GM12878 (cell line): ENCODE data around the gene BRAF. TPM values are rescaled to one million over a fixed set of nuclear protein-coding genes. Genes with fewer than 3 reads are reported as not detected.

Experiments used
- ATAC-seq: fragments of 200-7000 bp; cut with Tn5 transposase; 3 replicates; pipeline ENCODE4 v1.9.1; 2020; ENCODE audit warnings: mild to moderate bottlenecking, moderate library complexity
- BruUV-seq: library from RNA; stranded (reverse); fragments of 400-500 nt; replicated peaks from 2 replicates; lab custom pipeline; 2021; lab: Mats Ljungman, UMichigan
- CTCF ChIA-PET: fragments of 300-600 bp; sonication (Branson Sonifier 250); formaldehyde crosslinking; extraction: SDS; loops from one replicate; lab custom pipeline; 2021; ENCODE audit warnings: inconsistent platforms; lab: Yijun Ruan, JAX
- POLR2A ChIA-PET: fragments of 350-600 bp; formaldehyde crosslinking; extraction: SDS; loops from one replicate; lab custom pipeline; 2021; ENCODE audit warnings: inconsistent platforms; lab: Charles Lee
- RAD21 ChIA-PET: fragments of 300-600 bp; sonication (Branson Sonifier 250); formaldehyde crosslinking; loops from one replicate; lab custom pipeline; 2023; ENCODE audit warnings: antibody characterized with exemption; ENCODE audit not compliant: unreplicated experiment; lab: Charles Lee
- SMC1A ChIA-PET: fragments of 300-600 bp; sonication (Branson Sonifier 250); formaldehyde crosslinking; loops from one replicate; lab custom pipeline; 2023; ENCODE audit not compliant: unreplicated experiment, uncharacterized antibody; lab: Charles Lee
- DNase-seq: peaks from one replicate; pipeline ENCODE4 v3.0.0-alpha.2; 2011; ENCODE audit warnings: low read depth, low spot score
- FAIRE-seq: peaks from 3 replicates; lab custom pipeline; 2011; peaks lifted over from hg19 to GRCh38; lab: Jason Lieb, UNC
- H2AFZ ChIP-seq: 2 replicates; pipeline ENCODE4 v1.6.0; 2011; ENCODE audit warnings: low read depth, low read length, control low read depth; ENCODE audit not compliant: control insufficient read depth
- H3K27ac ChIP-seq: 2 replicates; pipeline ENCODE4 v1.5.1; 2011; ENCODE audit warnings: control low read depth; ENCODE audit not compliant: control insufficient read depth, insufficient read depth
- H3K27me3 ChIP-seq, 2 experiments: replicated peaks in 1 of 2; 2 replicates each; pipeline versions ENCODE4 v1.6.0 to v1.6.1; 2011; ENCODE audit warnings: low read length in 1 of 2; ENCODE audit not compliant: control insufficient read depth in 2 of 2, insufficient read depth in 2 of 2
- H3K36me3 ChIP-seq, 2 experiments: 2 replicates each; pipeline ENCODE4 v1.5.1; 2011; ENCODE audit warnings: low read length in 1 of 2; ENCODE audit not compliant: control insufficient read depth in 2 of 2, insufficient read depth in 2 of 2
- H3K4me1 ChIP-seq: 2 replicates; pipeline ENCODE4 v1.6.1; 2011; ENCODE audit warnings: mild to moderate bottlenecking, low read length, moderate library complexity, mixed read lengths; ENCODE audit not compliant: control insufficient read depth, insufficient read depth
- H3K4me2 ChIP-seq: 2 replicates; pipeline ENCODE4 v1.6.0; 2011; ENCODE audit warnings: control low read depth; ENCODE audit not compliant: control insufficient read depth, insufficient read depth
- H3K4me3 ChIP-seq: fragments of 200-600 bp; sonication (generic); 2 replicates; pipeline ENCODE4 v1.5.1; 2016
- H3K79me2 ChIP-seq: 2 replicates; pipeline ENCODE4 v1.6.0; 2011; ENCODE audit warnings: low read length; ENCODE audit not compliant: control insufficient read depth, insufficient read depth
- H3K9ac ChIP-seq: 2 replicates; pipeline ENCODE4 v1.8.0; 2011; ENCODE audit warnings: low read length, control low read depth, mixed read lengths; ENCODE audit not compliant: control insufficient read depth, insufficient read depth
- H3K9me3 ChIP-seq: replicated peaks from 3 replicates; pipeline ENCODE4 v1.5.1; 2011; ENCODE audit warnings: mild to moderate bottlenecking, low read length; ENCODE audit not compliant: control insufficient read depth, insufficient read depth
- H4K20me1 ChIP-seq: 2 replicates; pipeline ENCODE4 v1.6.0; 2011; ENCODE audit not compliant: control insufficient read depth, insufficient read depth
- ASH2L ChIP-seq: fragments of 300-600, 200-600 bp; sonication (generic); IDR thresholded peaks from 2 replicates; pipeline ENCODE4 v1.6.1; 2017; ENCODE audit warnings: low read depth, mild to moderate bottlenecking, borderline replicate concordance
- BRCA1 ChIP-seq: IDR thresholded peaks from 2 replicates; pipeline ENCODE4 v1.6.1; 2011; ENCODE audit warnings: low read depth, low read length, improper control_type of control experiment
- CBX3 ChIP-seq: fragments of 200-600 bp; sonication (generic); IDR thresholded peaks from 2 replicates; pipeline ENCODE4 v1.6.1; 2016; ENCODE audit warnings: low read depth, borderline replicate concordance
- ETV6 ChIP-seq, 2 experiments: fragments of 450-650 bp in 1 of 2; IDR thresholded peaks in 1 of 2; conservative IDR thresholded peaks in 1 of 2; 2 replicates each; pipeline ENCODE4 v1.6.1; 2014; ENCODE audit warnings: antibody characterized with exemption in 1 of 2, borderline replicate concordance in 1 of 2, low read depth in 1 of 2, mild to moderate bottlenecking in 1 of 2, moderate library complexity in 1 of 2
- FOXK2 ChIP-seq: fragments of 450-650 bp; IDR thresholded peaks from 2 replicates; pipeline ENCODE4 v1.6.1; 2017; ENCODE audit warnings: mild to moderate bottlenecking, moderate library complexity
- HDAC6 ChIP-seq: fragments of 200-600 bp; sonication (generic); IDR thresholded peaks from one replicate; pipeline ENCODE4 v1.8.0; 2017; ENCODE audit warnings: antibody characterized with exemption; ENCODE audit not compliant: unreplicated experiment
- IKZF1 ChIP-seq: fragments of 450-650 bp; conservative IDR thresholded peaks from 2 replicates; pipeline ENCODE4 v1.6.1; 2017; ENCODE audit warnings: antibody characterized with exemption, mild to moderate bottlenecking
- MLLT1 ChIP-seq: fragments of 450-650 bp; IDR thresholded peaks from 2 replicates; pipeline ENCODE4 v1.6.1; 2016; ENCODE audit warnings: mild to moderate bottlenecking
- MYC ChIP-seq: IDR thresholded peaks from 2 replicates; pipeline ENCODE4 v1.6.1; 2011; ENCODE audit warnings: mild to moderate bottlenecking, low read length, moderate library complexity, inconsistent platforms; ENCODE audit not compliant: insufficient read depth, insufficient replicate concordance, insufficient read length, severe bottlenecking
- NFIC ChIP-seq: IDR thresholded peaks from 2 replicates; pipeline ENCODE4 v1.6.1; 2012; ENCODE audit warnings: low read depth, mild to moderate bottlenecking, inconsistent platforms, low read length, moderate library complexity
- RFX5 ChIP-seq: IDR thresholded peaks from 2 replicates; pipeline ENCODE4 v1.6.1; 2011; ENCODE audit warnings: low read depth, low read length, improper control_type of control experiment
- STAT1 ChIP-seq: fragments of 450-650 bp; conservative IDR thresholded peaks from 2 replicates; pipeline ENCODE4 v1.6.1; 2014; ENCODE audit warnings: antibody characterized with exemption, mild to moderate bottlenecking
- WRNIP1 ChIP-seq: IDR thresholded peaks from 2 replicates; pipeline ENCODE4 v1.6.1; 2011; ENCODE audit warnings: low read depth, low read length, improper control_type of control experiment, borderline replicate concordance
- ZBTB11 ChIP-seq: fragments of 450-650 bp; formaldehyde crosslinking; IDR thresholded peaks from 2 replicates; pipeline ENCODE4 v1.5.0; 2022; ENCODE audit warnings: mild to moderate bottlenecking, missing genetic modification characterization
- ZNF217 ChIP-seq: fragments of 450-650 bp; IDR thresholded peaks from 2 replicates; pipeline ENCODE4 v1.6.1; 2017; ENCODE audit warnings: antibody characterized with exemption, mild to moderate bottlenecking
- WGBS: methylation state at CpG from one replicate; pipeline ENCODE4 v1.1.6; 2016; ENCODE audit warnings: low lambda C conversion rate; ENCODE audit not compliant: insufficient replicate concordance, insufficient coverage; ENCODE audit errors: missing lambda C conversion rate; 5-methylcytosine and 5-hydroxymethylcytosine counted together
- in situ Hi-C: fragments of 300-500 bp; cut with MboI; formaldehyde crosslinking; loops from 9 replicates; pipeline ENCODE4 v1.14.3; 2018; ENCODE audit warnings: mixed read lengths
- intact Hi-C: fragments of 100-400 bp; cut with micrococcal nuclease; formaldehyde crosslinking; loops from one replicate; pipeline ENCODE4 v1.14.2; 2022; ENCODE audit not compliant: unreplicated experiment
- polyA plus RNA-seq, 11 experiments: library from polyadenylated mRNA; depleted of rRNA in 4 of 11; unstranded in 6 of 11; stranded (reverse) in 5 of 11; fragments of >200 nt; fragmentation: Nextera tagmentation in 4 of 11; fragmentation: Illumina TruSeq in 1 of 11; extraction: Ambion mirVana in 4 of 11; extraction: Trizol in 1 of 11; gene quantifications; 1 replicate in 1 of 11; 2 replicates in 10 of 11; pipeline versions ENCODE4 v1.2.1 to v1.2.3, GENCODE V29; 2011 to 2016; ENCODE audit warnings: inconsistent platforms in 2 of 11, missing spikeins in 2 of 11, low read depth in 1 of 11
- total RNA-seq, 4 experiments: library from RNA; depleted of rRNA in 3 of 4; stranded (reverse); fragments of >200 nt in 3 of 4; fragmentation: Illumina TruSeq in 1 of 4; extraction: Trizol in 1 of 4; gene quantifications; 2 replicates each; pipeline versions ENCODE4 v1.2.1 to v1.2.3, GENCODE V29; 2013 to 2021

The BRAF gene
- total and polyA plus RNA-seq, 10 of the 15 experiments (the other 5 are each of a cell fraction or from before 2014, with no cell fraction given): 2.6 to 31.0 (median 10.6) TPM

- Histone ChIP-seq H3K36me3 (peaks cover 7 to 10% of the 10 kb centered on the region in 2 experiments; a peak in 3 of 4 replicates), H3K9me3 (no peaks in the 10 kb centered on the region), H2AFZ (no peak overlapping the region), H3K27ac (no peak overlapping the region), H3K79me2 (no peaks in the 10 kb centered on the region), H3K4me3 (no peak overlapping the region), H3K9ac (no peak overlapping the region), H3K27me3 (no peaks in the 10 kb centered on the region), H3K4me2 (no peak overlapping the region), H4K20me1 (no peaks in the 10 kb centered on the region), H3K4me1 (no peaks in the 10 kb centered on the region)
- CTCF ChIA-PET: interaction anchor here (1.4 to 1.7 kb wide), 2 partner anchors 10 to 11 kb away, joined by 3 to 6 read pairs; no protein-coding TSS in a partner anchor
- ATAC-seq (no peak), FAIRE-seq (no peak), DNase-seq (no peak)
- intact Hi-C loops (no loop called here), in situ Hi-C loops (no loop called here)
- 93% methylated on average over 10 of the region's 10 CpGs for WGBS
- POLR2A ChIA-PET: interaction anchor here (0.9 to 1.2 kb wide), 2 partner anchors 10 to 12 kb away, joined by 3 read pairs; partner anchors contain the start of gene ADCK2
- no TSS peak for BruUV-seq
- SMC1A ChIA-PET: interaction anchor here (1.3 to 1.9 kb wide), 2 partner anchors 9 to 11 kb away, joined by 3 to 6 read pairs; no protein-coding TSS in a partner anchor
- RAD21 ChIA-PET: interaction anchor here (1.8 kb wide), 1 partner anchor 10 kb away, joined by 5 read pairs; no protein-coding TSS in a partner anchor
- TF ChIP-seq ASH2L (no peak), CBX3 (no peak), WRNIP1 (no peak), IKZF1 (no peak), BRCA1 (no peak), ETV6 (conservative IDR thresholded peaks at IDR 0.05 in 1 of 2, IDR thresholded peaks at IDR 0.05 in 1 of 2; ENCODE audit: borderline replicate concordance in 1 of 2, low read depth in 1 of 2) (no peak), MLLT1 (no peak), NFIC (no peak), ZBTB11 (CRISPR knock-in tag) (no peak), FOXK2 (no peak), RFX5 (no peak), MYC (no peak), HDAC6 (no peak), ZNF217 (no peak), STAT1 (no peak)
Measured at GRCh38 chr7:140685407-140686087, 239.2 kb downstream of the BRAF start.
